Adrenal gland (tissue), 19 donors: ENCODE data around the gene BRSK1. TPM values are rescaled to one million over a fixed set of nuclear protein-coding genes. Genes with fewer than 3 reads are reported as not detected.

Experiments
- DNase-seq, 7 donors: peaks; one replicate each; pipeline ENCODE4 v3.0.0-alpha.2; 2019 to 2020
- H3K27ac ChIP-seq, 5 donors: fragments of 200-600 bp; sonication (generic) in 4 of 5; 1 replicate in 3 of 5; 2 replicates in 2 of 5; pipeline versions ENCODE4 v1.5.1 to v1.8.0; 2016 to 2020; ENCODE audit warnings: mild to moderate bottlenecking in 1 of 5
- H3K27me3 ChIP-seq: fragments of 200-600 bp; 2 replicates; pipeline ENCODE4 v1.8.0; 2021
- H3K36me3 ChIP-seq, 2 donors: fragments of 200-600 bp; replicated peaks in 1 of 2; 1 replicate in 1 of 2; 2 replicates in 1 of 2; pipeline versions ENCODE4 v1.5.1 to v1.8.0; 2018 to 2022
- H3K4me1 ChIP-seq, 2 donors: fragments of 200-600 bp; replicated peaks in 1 of 2; 1 replicate in 1 of 2; 2 replicates in 1 of 2; pipeline versions ENCODE4 v1.5.1 to v1.8.0; 2018 to 2021
- H3K4me3 ChIP-seq, 4 donors: fragments of 200-600 bp; sonication (generic) in 3 of 4; one replicate each; pipeline ENCODE4 v1.5.1; 2016 to 2018
- H3K9me3 ChIP-seq, 3 donors: fragments of 200-600 bp; sonication (generic) in 1 of 3; replicated peaks in 1 of 3; 1 replicate in 2 of 3; 2 replicates in 1 of 3; pipeline versions ENCODE4 v1.5.1 to v1.8.0; 2016 to 2021
- POLR2A ChIP-seq, 2 donors: fragments of 450-650 bp; IDR thresholded peaks; one replicate each; pipeline ENCODE4 v1.6.1; 2017; ENCODE audit warnings: antibody characterized with exemption in 2 of 2, mild to moderate bottlenecking in 2 of 2, moderate library complexity in 1 of 2
- WGBS, 4 donors: extraction: QIAGEN DNeasy Blood & Tissue Kit in 2 of 4; methylation state at CpG; one replicate each; pipeline versions ENCODE4 v1.1.5 to v1.1.7; 2013 to 2017; 5-methylcytosine and 5-hydroxymethylcytosine counted together
- intact Hi-C, 2 donors: fragments of 100-400 bp; cut with DNase I; formaldehyde crosslinking; loops; one replicate each; pipeline versions ENCODE4 v1.14.1 to v1.15.0; 2022 to 2023
- long read RNA-seq, 10 donors: library from polyadenylated mRNA in 3 of 10; unstranded in 2 of 10; stranded (forward) in 1 of 10; transcript quantifications; one replicate each; pipeline ENCODE4 v2.0.0 and lab custom pipeline, GENCODE V29; 2021 to 2026
- polyA plus RNA-seq, 3 donors: library from polyadenylated mRNA; stranded (reverse); fragments of 200-250 nt in 2 of 3; fragments of 350-450 nt in 1 of 3; fragmentation: Illumina TruSeq in 1 of 3; extraction: RNeasy Lipid Tissue Mini Kit (QIAGEN cat#74804) in 1 of 3; gene quantifications; one replicate each; pipeline ENCODE4 v1.2.3, GENCODE V29; 2013 to 2014
- total RNA-seq, 9 donors: library from RNA; depleted of rRNA in 4 of 9; stranded (reverse); fragments of >200 nt in 4 of 9; fragments of 120-200 nt in 1 of 9; fragmentation: NEBNext Ultra II Directional in 1 of 9; extraction: Animal tissue kit (Norgen Biotek cat#: 25700) in 1 of 9; gene quantifications; one replicate each; pipeline versions ENCODE4 v1.1.0 to v1.2.4, GENCODE V29; 2013 to 2023
- TF ChIP-seq, protein P1 (sequence below), 6 experiments: fragments of 450-650 bp in 4 of 6; fragments of 200-600 bp in 2 of 6; sonication (generic) in 1 of 6; IDR thresholded peaks; 1 replicate in 5 of 6; 2 replicates in 1 of 6; pipeline versions ENCODE4 v1.5.1 to v1.8.0; 2016 to 2021; ENCODE audit warnings: antibody characterized with exemption in 6 of 6, mild to moderate bottlenecking in 2 of 6, moderate library complexity in 1 of 6
- donor health status: healthy with polysubstance abuse.
- donor health status: Bipolar disorder and iron deficiency.
- donor health status: DM: yes; HTN: yes; CAD: no.
- donor health status: DM: no; HTN: no; CAD: no.
- donor health status: DM: no; HTN: no; CAD: no.
- donor health status: DM: yes; HTN: yes; CAD: no.

BRSK1 gene
- total RNA-seq: 10 to 100 TPM in 7 of 9 donors, 1 to 10 TPM in 2; 2.0 to 24.9 (median 13.1) TPM
- polyA plus RNA-seq: 10 to 100 TPM in 2 of 3 donors, 1 to 10 TPM in 1; 7.2 to 64.3 (median 27.6) TPM
- long read RNA-seq, donor 1: 0 reads
- long read RNA-seq, donor 2: 0 reads
- long read RNA-seq, donor 3: 0 reads
- long read RNA-seq, donor 4: 0 reads
- long read RNA-seq, donor 5, partial matches to known transcripts: 2 of 2 reads
- long read RNA-seq, donor 5, other reads (novel, unspliced or antisense): 0 of 2 reads
- long read RNA-seq, donor 6: 0 reads
- long read RNA-seq, donor 7: 0 reads
- long read RNA-seq, donor 8, partial matches to known transcripts: 0 of 1 reads
- long read RNA-seq, donor 8, other reads (novel, unspliced or antisense): 0 of 1 reads
- long read RNA-seq, donor 9: 0 reads
- long read RNA-seq, donor 10, partial matches to known transcripts: 0 of 1 reads
- long read RNA-seq, donor 10, other reads (novel, unspliced or antisense): 0 of 1 reads

GRCh38 chr19:55283548-55284377 is at the start of gene BRSK1:
Gene BRSK1 (plus strand): TSS chr19:55283997. CDS start chr19:55284443, 446 bp downstream.
- peak; percentile 51 to 85 (median 72) for DNase-seq
- intact Hi-C loops: no loop called here
- Histone ChIP-seq H3K27ac (peak within 1 kb of the TSS in 3 of 5 donors; percentile 9 to 86 (median 72)), H3K4me1 (peaks cover 6 to 14% of the 10 kb centered on the region in 2 donors), H3K27me3 (no peaks in the 10 kb centered on the region), H3K4me3 (peak within 1 kb of the TSS in 2 of 4 donors; percentile 32 to 72), H3K9me3 (no peaks in the 10 kb centered on the region), H3K36me3 (no peaks in the 10 kb centered on the region)
- TF ChIP-seq, protein P1, sequence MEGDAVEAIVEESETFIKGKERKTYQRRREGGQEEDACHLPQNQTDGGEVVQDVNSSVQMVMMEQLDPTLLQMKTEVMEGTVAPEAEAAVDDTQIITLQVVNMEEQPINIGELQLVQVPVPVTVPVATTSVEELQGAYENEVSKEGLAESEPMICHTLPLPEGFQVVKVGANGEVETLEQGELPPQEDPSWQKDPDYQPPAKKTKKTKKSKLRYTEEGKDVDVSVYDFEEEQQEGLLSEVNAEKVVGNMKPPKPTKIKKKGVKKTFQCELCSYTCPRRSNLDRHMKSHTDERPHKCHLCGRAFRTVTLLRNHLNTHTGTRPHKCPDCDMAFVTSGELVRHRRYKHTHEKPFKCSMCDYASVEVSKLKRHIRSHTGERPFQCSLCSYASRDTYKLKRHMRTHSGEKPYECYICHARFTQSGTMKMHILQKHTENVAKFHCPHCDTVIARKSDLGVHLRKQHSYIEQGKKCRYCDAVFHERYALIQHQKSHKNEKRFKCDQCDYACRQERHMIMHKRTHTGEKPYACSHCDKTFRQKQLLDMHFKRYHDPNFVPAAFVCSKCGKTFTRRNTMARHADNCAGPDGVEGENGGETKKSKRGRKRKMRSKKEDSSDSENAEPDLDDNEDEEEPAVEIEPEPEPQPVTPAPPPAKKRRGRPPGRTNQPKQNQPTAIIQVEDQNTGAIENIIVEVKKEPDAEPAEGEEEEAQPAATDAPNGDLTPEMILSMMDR (IDR thresholded peaks at IDR 0.05): no peak
- no peak for TF ChIP-seq POLR2A (IDR thresholded peaks at IDR 0.05)
- 5 to 22% (median 13%) methylated on average over 6 to 36 of the region's 44 CpGs for WGBS, 4 donors

DNA sequence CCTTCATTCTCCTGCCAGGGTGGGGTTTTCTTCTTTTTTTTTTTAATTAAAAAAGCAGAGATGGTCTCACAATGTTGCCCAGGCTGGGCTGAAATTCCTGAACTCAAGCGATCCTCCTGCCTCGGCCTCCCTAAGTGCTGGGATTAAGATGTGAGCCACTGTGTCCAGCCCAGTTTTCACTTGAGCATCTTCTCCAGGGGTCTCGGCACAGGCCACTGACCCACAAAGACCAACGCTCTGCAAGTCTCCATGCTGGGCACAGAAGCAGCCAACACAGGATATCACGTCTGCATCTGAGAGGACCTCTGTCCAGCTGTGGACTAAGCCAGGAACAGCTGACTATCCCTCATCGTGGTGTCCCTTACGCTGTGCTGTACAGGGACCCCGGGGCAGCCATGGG is 45.8 kb upstream of the BRSK1 start:
- 92 to 95% (median 94%) methylated on average over 8 of the region's 8 CpGs for WGBS, 4 donors
- no peaks in the 10 kb centered on the region for H3K4me1 ChIP-seq
- H3K4me3 ChIP-seq: no peak overlapping the region
- intact Hi-C loops: no loop called here
- no peaks in the 10 kb centered on the region for H3K27me3 ChIP-seq
- H3K9me3 ChIP-seq: no peaks in the 10 kb centered on the region
- DNase-seq: no peak
- H3K36me3 ChIP-seq: peaks cover 0 to 90% of the 10 kb centered on the region in 2 donors
- TF ChIP-seq POLR2A (IDR thresholded peaks at IDR 0.05): no peak
- TF ChIP-seq, protein P1 (IDR thresholded peaks at IDR 0.05): no peak
- H3K27ac ChIP-seq: no peak overlapping the region

- WGBS, 4 donors: 84 to 97% (median 91%) methylated on average over 4 to 12 of the region's 12 CpGs
- Histone ChIP-seq H3K4me3 (no peak overlapping the region), H3K36me3 (peaks cover 0 to 92% of the 10 kb centered on the region in 2 donors), H3K4me1 (no peaks in the 10 kb centered on the region), H3K9me3 (no peaks in the 10 kb centered on the region), H3K27ac (no peak overlapping the region), H3K27me3 (no peaks in the 10 kb centered on the region)
- intact Hi-C loops: no loop called here
- DNase-seq: no peak
- TF ChIP-seq, protein P1 (IDR thresholded peaks at IDR 0.05): no peak
- no peak for TF ChIP-seq POLR2A (IDR thresholded peaks at IDR 0.05)
Observed at GRCh38 chr19:55239004-55239403, 44.8 kb upstream of the BRSK1 start.

DNA sequence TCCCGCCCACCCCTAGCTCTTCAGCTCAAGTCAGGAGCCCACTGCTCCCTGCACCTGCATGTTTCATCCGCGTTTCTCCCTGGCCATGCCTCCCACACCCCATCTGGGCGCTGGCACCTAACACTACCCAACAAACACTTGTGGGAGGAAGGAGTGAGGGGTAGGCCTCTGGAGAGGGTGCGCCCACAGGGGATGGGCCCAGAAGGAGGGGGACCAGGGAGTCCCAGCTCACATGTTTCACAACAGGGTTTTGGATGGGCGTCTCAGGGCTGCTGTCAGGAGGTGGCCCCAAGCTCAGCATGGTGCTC is 43.1 kb upstream of the BRSK1 start:
- Histone ChIP-seq H3K27ac (peak overlapping the region in 3 of 5 donors; percentile 28 to 69 (median 64)), H3K4me1 (no peaks in the 10 kb centered on the region), H3K36me3 (peaks cover 0 to 96% of the 10 kb centered on the region in 2 donors), H3K9me3 (no peaks in the 10 kb centered on the region), H3K27me3 (no peaks in the 10 kb centered on the region), H3K4me3 (no peak overlapping the region)
- intact Hi-C loops: no loop called here
- DNase-seq: no peak
- 89 to 93% (median 92%) methylated on average over 4 to 6 of the region's 6 CpGs for WGBS, 4 donors
- TF ChIP-seq, protein P1 (IDR thresholded peaks at IDR 0.05): no peak
- TF ChIP-seq POLR2A (IDR thresholded peaks at IDR 0.05): no peak
